Mesenchymal stem cell (in vitro differentiated cells and primary cell): Measurements from ENCODE around the gene DBNDD1.
"Not testable (repeated sequence)": the region's sequence is repeated elsewhere in the genome, so short reads cannot be mapped to it uniquely, and the experiment has no call there.

ENCODE experiments used
- DNase-seq: peaks from one replicate; pipeline ENCODE4 v3.0.0-alpha.2; 2013
- H2AFZ ChIP-seq: one replicate; pipeline ENCODE4 v1.6.1; 2013; ENCODE audit warnings: low read depth, mild to moderate bottlenecking, control low read depth, inconsistent platforms, low read length, moderate library complexity
- H2AK5ac ChIP-seq: 2 replicates; pipeline ENCODE4 v1.6.1; 2013; ENCODE audit warnings: low read length, moderate library complexity, mild to moderate bottlenecking, inconsistent platforms; ENCODE audit not compliant: severe bottlenecking
- H2BK120ac ChIP-seq: one replicate; pipeline ENCODE4 v1.6.1; 2013; ENCODE audit warnings: low read depth, mild to moderate bottlenecking, inconsistent platforms, low read length, moderate library complexity
- H2BK12ac ChIP-seq, 2 experiments: one replicate each; pipeline ENCODE4 v1.6.1; 2013; ENCODE audit warnings: inconsistent platforms in 2 of 2, low read length in 2 of 2, mild to moderate bottlenecking in 2 of 2, moderate library complexity in 2 of 2, control low read depth in 1 of 2
- H2BK15ac ChIP-seq: one replicate; pipeline ENCODE4 v1.6.1; 2013; ENCODE audit warnings: mild to moderate bottlenecking, low read depth, inconsistent platforms; ENCODE audit not compliant: poor library complexity, severe bottlenecking
- H2BK5ac ChIP-seq: 2 replicates; pipeline ENCODE4 v1.6.1; 2013; ENCODE audit warnings: low read depth, mild to moderate bottlenecking, low read length, control low read depth, inconsistent platforms; ENCODE audit not compliant: poor library complexity, severe bottlenecking
- H3K14ac ChIP-seq, 2 experiments: one replicate each; pipeline ENCODE4 v1.6.1; 2013; ENCODE audit warnings: inconsistent platforms in 2 of 2, low read length in 2 of 2, control low read depth in 1 of 2, mild to moderate bottlenecking in 1 of 2, moderate library complexity in 1 of 2
- H3K18ac ChIP-seq, 2 experiments: one replicate each; pipeline ENCODE4 v1.6.1; 2013; ENCODE audit warnings: inconsistent platforms in 2 of 2, low read length in 2 of 2, control low read depth in 1 of 2, low read depth in 1 of 2, mild to moderate bottlenecking in 1 of 2
- H3K23ac ChIP-seq, 2 experiments: one replicate each; pipeline ENCODE4 v1.6.1; 2013; ENCODE audit warnings: inconsistent platforms in 2 of 2, low read length in 2 of 2, mild to moderate bottlenecking in 2 of 2, moderate library complexity in 2 of 2, control low read depth in 1 of 2
- H3K27ac ChIP-seq: 2 replicates; pipeline ENCODE4 v1.5.1; 2013; ENCODE audit warnings: mild to moderate bottlenecking, moderate library complexity, low read length, control low read depth, inconsistent platforms; ENCODE audit not compliant: poor library complexity, severe bottlenecking
- H3K27me3 ChIP-seq, 2 experiments: 2 replicates each; pipeline versions ENCODE4 v1.6.1 to v1.7.0; 2013; ENCODE audit warnings: low read length in 2 of 2, mild to moderate bottlenecking in 2 of 2, moderate library complexity in 2 of 2, control low read depth in 1 of 2, inconsistent platforms in 1 of 2; ENCODE audit not compliant: control insufficient read depth in 1 of 2, insufficient read depth in 1 of 2
- H3K36me3 ChIP-seq, 2 experiments: 2 replicates each; pipeline versions ENCODE4 v1.6.1 to v1.7.0; 2013; ENCODE audit warnings: low read length in 2 of 2, control low read depth in 1 of 2, inconsistent platforms in 1 of 2, low read depth in 1 of 2, mild to moderate bottlenecking in 1 of 2; ENCODE audit not compliant: insufficient read depth in 2 of 2, control insufficient read depth in 1 of 2
- H3K4ac ChIP-seq, 2 experiments: one replicate each; pipeline ENCODE4 v1.6.1; 2013; ENCODE audit warnings: inconsistent platforms in 2 of 2, low read length in 2 of 2, mild to moderate bottlenecking in 2 of 2, moderate library complexity in 2 of 2, control low read depth in 1 of 2, low read depth in 1 of 2
- H3K4me1 ChIP-seq: 2 replicates; pipeline ENCODE4 v1.6.1; 2013; ENCODE audit warnings: low read depth, low read length, control low read depth; ENCODE audit not compliant: control insufficient read depth, insufficient read depth
- H3K4me2 ChIP-seq: 2 replicates; pipeline ENCODE4 v1.6.1; 2013; ENCODE audit warnings: low read length, mild to moderate bottlenecking, inconsistent platforms; ENCODE audit not compliant: poor library complexity, severe bottlenecking
- H3K4me3 ChIP-seq, 2 experiments: 2 replicates each; pipeline versions ENCODE4 v1.5.1 to v1.7.0; 2013; ENCODE audit warnings: low read length in 2 of 2, mild to moderate bottlenecking in 2 of 2, control low read depth in 1 of 2, low read depth in 1 of 2; ENCODE audit not compliant: insufficient read depth in 1 of 2
- H3K79me1 ChIP-seq: replicated peaks from 2 replicates; pipeline ENCODE4 v1.6.1; 2013; ENCODE audit warnings: mild to moderate bottlenecking, control low read depth, low read length, inconsistent platforms; ENCODE audit not compliant: poor library complexity, severe bottlenecking
- H3K9ac ChIP-seq: 2 replicates; pipeline ENCODE4 v1.7.0; 2013; ENCODE audit warnings: mild to moderate bottlenecking, low read length, moderate library complexity
- H3K9me3 ChIP-seq: 2 replicates; pipeline ENCODE4 v1.7.0; 2013; ENCODE audit warnings: mild to moderate bottlenecking, low read length; ENCODE audit not compliant: control insufficient read depth
- H4K8ac ChIP-seq: one replicate; pipeline ENCODE4 v1.6.1; 2013; ENCODE audit warnings: inconsistent platforms, mild to moderate bottlenecking, low read length, moderate library complexity
- H4K91ac ChIP-seq: one replicate; pipeline ENCODE4 v1.6.1; 2013; ENCODE audit warnings: mild to moderate bottlenecking, low read length, inconsistent platforms
- WGBS: methylation state at CpG from one replicate; pipeline ENCODE4 v1.1.7; 2013; ENCODE audit warnings: mixed read lengths; 5-methylcytosine and 5-hydroxymethylcytosine counted together

Gene DBNDD1

DNA sequence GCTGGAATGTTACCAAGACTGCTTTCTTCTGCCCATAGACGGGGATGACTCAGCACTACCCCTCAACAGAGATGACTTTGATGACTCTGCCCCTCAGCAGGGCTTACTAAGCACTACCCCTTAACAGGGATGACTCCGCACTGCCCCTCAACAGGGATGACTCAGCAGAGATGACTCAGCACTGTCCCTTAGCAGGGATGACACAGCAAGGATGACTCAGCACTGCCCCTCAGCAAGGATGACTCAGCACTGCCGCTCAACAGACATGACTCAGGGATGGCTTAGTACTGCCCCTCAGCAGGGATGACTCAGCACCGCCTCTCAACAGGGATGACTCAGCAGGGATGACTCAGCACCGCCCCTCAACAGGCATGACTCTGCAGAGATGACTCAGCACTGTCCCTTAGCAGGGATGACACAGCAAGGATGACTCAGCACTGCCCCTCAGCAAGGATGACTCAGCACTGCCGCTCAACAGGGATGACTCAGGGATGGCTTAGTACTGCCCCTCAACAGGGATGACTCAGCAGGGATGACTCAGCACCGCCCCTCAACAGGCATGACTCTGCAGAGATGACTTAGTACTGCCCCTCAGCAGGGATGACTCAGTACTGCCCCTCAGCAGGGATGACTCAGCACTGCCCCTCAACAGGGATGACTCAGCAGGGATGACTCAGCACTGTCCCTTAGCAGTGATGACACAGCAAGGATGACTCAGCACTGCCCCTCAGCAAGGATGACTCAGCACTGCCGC lies 24.4 kb downstream of the DBNDD1 start:
- H3K14ac ChIP-seq, H4K8ac ChIP-seq, H2BK5ac ChIP-seq, H2BK15ac ChIP-seq, H3K4ac ChIP-seq, H3K18ac ChIP-seq, H3K27me3 ChIP-seq, H3K4me1 ChIP-seq, H2AFZ ChIP-seq, H2BK12ac ChIP-seq, H3K23ac ChIP-seq, H3K4me2 ChIP-seq, H2BK120ac ChIP-seq, H2AK5ac ChIP-seq: not testable (repeated sequence)
- H3K4me3 ChIP-seq: peak overlapping the region in 1 of 2 experiments; percentile 47
- peak overlapping the region; percentile 62 for H3K27ac ChIP-seq
- H3K9ac ChIP-seq: peak overlapping the region; percentile 41
- H3K9me3 ChIP-seq: peaks cover 28% of the 10 kb centered on the region
- H3K79me1 ChIP-seq: peaks cover 23% of the 10 kb centered on the region
- H3K36me3 ChIP-seq: peaks cover 65 to 82% of the 10 kb centered on the region in 2 experiments
- WGBS: 48% methylated on average over 8 of the region's 8 CpGs
- DNase-seq: peak; percentile 88
- peak overlapping the region; percentile 16 for H4K91ac ChIP-seq

DNA sequence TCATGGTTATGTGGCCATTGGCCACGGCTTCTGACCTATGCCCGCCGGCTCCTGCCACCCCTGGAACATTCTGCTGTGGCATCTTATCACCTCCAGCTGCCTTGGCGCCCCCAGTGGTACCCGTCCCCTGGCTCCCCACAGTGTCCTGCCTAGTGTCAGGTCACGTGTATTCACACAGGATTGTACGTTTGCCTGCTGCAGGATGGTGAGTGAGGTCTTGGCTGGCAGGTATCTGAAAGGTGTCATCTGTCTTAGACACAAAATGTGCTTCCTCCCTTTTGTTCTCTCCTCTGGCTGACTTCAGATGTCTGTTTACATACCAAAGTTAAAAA lies 24.9 kb downstream of the DBNDD1 start:
- no peaks in the 10 kb centered on the region for H3K27me3 ChIP-seq
- peaks cover 3% of the 10 kb centered on the region for H3K4me1 ChIP-seq
- H3K9ac ChIP-seq: no peak overlapping the region
- H3K36me3 ChIP-seq: peaks cover 62 to 78% of the 10 kb centered on the region in 2 experiments
- no peak overlapping the region for H4K8ac ChIP-seq
- H3K23ac ChIP-seq: no peak overlapping the region
- no peak overlapping the region for H2BK12ac ChIP-seq
- H3K27ac ChIP-seq: peak overlapping the region; percentile 62
- H2BK15ac ChIP-seq: no peak overlapping the region
- no peak overlapping the region for H2BK5ac ChIP-seq
- no peak overlapping the region for H3K14ac ChIP-seq
- DNase-seq: no peak
- H4K91ac ChIP-seq: no peak overlapping the region
- 95% methylated on average over 7 of the region's 7 CpGs for WGBS
- peak overlapping the region in 1 of 2 experiments; percentile 47 for H3K4me3 ChIP-seq
- no peak overlapping the region for H3K4me2 ChIP-seq
- no peak overlapping the region for H2AK5ac ChIP-seq
- peaks cover 28% of the 10 kb centered on the region for H3K9me3 ChIP-seq
- H3K79me1 ChIP-seq: peaks cover 21% of the 10 kb centered on the region
- no peak overlapping the region for H3K18ac ChIP-seq
- H2BK120ac ChIP-seq: no peak overlapping the region
- H2AFZ ChIP-seq: no peak overlapping the region
- no peak overlapping the region for H3K4ac ChIP-seq

DNA sequence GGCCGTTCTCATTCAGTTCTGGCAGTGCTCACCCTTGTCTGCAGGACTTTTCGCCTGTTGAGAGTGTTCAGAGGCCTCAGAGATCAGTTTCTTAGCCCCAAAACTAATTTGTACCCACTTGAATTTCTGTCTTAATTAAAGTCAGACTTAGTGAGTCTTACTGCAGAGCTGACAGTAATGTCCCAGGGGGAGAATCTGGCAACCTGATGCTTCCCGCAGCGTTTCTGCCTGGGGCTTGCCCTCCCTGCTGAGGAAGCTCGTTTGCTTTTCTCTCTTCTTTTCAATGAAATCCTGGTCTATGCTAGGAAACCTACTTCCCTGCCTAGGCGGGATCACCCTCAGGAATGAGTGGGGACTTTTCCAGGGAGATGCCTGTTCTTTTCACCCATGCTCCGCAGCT lies 25.3 kb downstream of the DBNDD1 start:
- Histone ChIP-seq H2AFZ (no peak overlapping the region), H3K27ac (peak overlapping the region; percentile 62), H3K4me1 (peaks cover 3% of the 10 kb centered on the region), H3K14ac (no peak overlapping the region), H2BK12ac (no peak overlapping the region), H3K36me3 (peaks cover 62 to 78% of the 10 kb centered on the region in 2 experiments), H3K27me3 (no peaks in the 10 kb centered on the region), H3K4me2 (no peak overlapping the region), H2BK120ac (no peak overlapping the region), H3K9me3 (peaks cover 28% of the 10 kb centered on the region), H4K8ac (no peak overlapping the region), H3K23ac (no peak overlapping the region), H4K91ac (no peak overlapping the region), H2AK5ac (no peak overlapping the region), H3K79me1 (peaks cover 22% of the 10 kb centered on the region), H3K4ac (no peak overlapping the region), H2BK15ac (no peak overlapping the region), H3K4me3 (peak overlapping the region in 1 of 2 experiments; percentile 47), H2BK5ac (no peak overlapping the region), H3K18ac (no peak overlapping the region), H3K9ac (no peak overlapping the region)
- 89% methylated on average over 6 of the region's 7 CpGs for WGBS
- no peak for DNase-seq

DNA sequence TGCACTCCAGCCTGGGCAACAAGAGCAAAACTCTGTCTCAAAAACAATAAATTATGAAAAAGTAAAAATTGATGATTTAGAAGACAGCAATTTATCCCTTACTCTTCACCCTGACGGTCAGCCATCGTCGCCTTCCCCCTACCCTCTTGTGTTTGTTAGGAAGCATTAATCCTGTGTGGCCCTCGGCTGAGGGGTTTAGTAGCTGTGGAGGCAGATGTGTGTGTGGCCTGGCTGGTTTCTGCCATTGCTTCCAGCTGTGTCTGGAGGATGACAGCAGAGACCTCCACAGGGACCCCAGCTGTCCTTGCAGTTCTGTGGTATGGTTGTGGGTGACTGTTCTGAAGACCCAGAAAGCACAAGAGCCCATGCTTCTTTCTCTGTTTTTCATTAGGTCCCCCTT lies 25.9 kb downstream of the DBNDD1 start:
- Histone ChIP-seq H2AFZ (no peak overlapping the region), H2BK12ac (no peak overlapping the region), H3K4me1 (peaks cover 3% of the 10 kb centered on the region), H4K91ac (no peak overlapping the region), H2BK15ac (no peak overlapping the region), H3K27ac (no peak overlapping the region), H3K27me3 (no peaks in the 10 kb centered on the region), H2BK5ac (no peak overlapping the region), H3K4me3 (no peak overlapping the region), H4K8ac (no peak overlapping the region), H3K23ac (no peak overlapping the region), H3K4me2 (no peak overlapping the region), H3K4ac (no peak overlapping the region), H3K36me3 (peaks cover 64 to 77% of the 10 kb centered on the region in 2 experiments), H3K9ac (no peak overlapping the region), H3K9me3 (peaks cover 28% of the 10 kb centered on the region), H3K79me1 (peaks cover 26% of the 10 kb centered on the region), H2BK120ac (no peak overlapping the region), H3K14ac (no peak overlapping the region), H2AK5ac (no peak overlapping the region), H3K18ac (no peak overlapping the region)
- DNase-seq: no peak
- WGBS: 100% methylated on average over 1 of the region's 4 CpGs
